Colonic mucosa (tissue), 4 donors: ENCODE data around the gene SCN3B. TPM values are rescaled to one million over a fixed set of nuclear protein-coding genes. Genes with fewer than 3 reads are reported as not detected.

Experiments used
- DNase-seq: peaks from one replicate; pipeline ENCODE4 v3.0.0-alpha.2; 2020
- H3K27ac ChIP-seq: fragments of 200-600 bp; one replicate; pipeline ENCODE4 v1.8.0; 2021
- H3K27me3 ChIP-seq: fragments of 200-600 bp; one replicate; pipeline ENCODE4 v1.8.0; 2021
- H3K36me3 ChIP-seq: fragments of 200-600 bp; one replicate; pipeline ENCODE4 v1.8.0; 2021
- H3K4me1 ChIP-seq: fragments of 200-600 bp; one replicate; pipeline ENCODE4 v1.8.0; 2021; ENCODE audit warnings: mild to moderate bottlenecking
- H3K4me3 ChIP-seq: fragments of 200-600 bp; one replicate; pipeline ENCODE4 v1.8.0; 2021
- H3K9ac ChIP-seq, 2 donors: one replicate each; pipeline ENCODE4 v1.7.0; 2013; ENCODE audit warnings: control low read depth in 2 of 2, low read depth in 2 of 2, low read length in 2 of 2
- H3K9me3 ChIP-seq: fragments of 200-600 bp; one replicate; pipeline ENCODE4 v1.8.0; 2021
- intact Hi-C: fragments of 100-400 bp; cut with DNase I; formaldehyde crosslinking; loops from one replicate; pipeline ENCODE4 v1.14.1; 2022
- total RNA-seq, 2 donors: library from RNA; stranded (reverse); fragmentation: NEBNext Ultra II Directional in 1 of 2; extraction: Animal tissue kit (Norgen Biotek cat#: 25700) in 1 of 2; gene quantifications; one replicate each; pipeline ENCODE4 v1.2.1, GENCODE V29; 2021
- TF ChIP-seq, protein P1 (sequence below): fragments of 200-600 bp; IDR thresholded peaks from one replicate; pipeline ENCODE4 v1.8.0; 2022; ENCODE audit warnings: antibody characterized with exemption, mild to moderate bottlenecking
- donor health status: healthy.
- donor health status: DM: no; HTN: no; CAD: no.
- donor health status: DM: no; HTN: no; CAD: no.

SCN3B gene
- total RNA-seq, 2 donors from 2014 or later = 0.30 to 1.2 TPM

DNA sequence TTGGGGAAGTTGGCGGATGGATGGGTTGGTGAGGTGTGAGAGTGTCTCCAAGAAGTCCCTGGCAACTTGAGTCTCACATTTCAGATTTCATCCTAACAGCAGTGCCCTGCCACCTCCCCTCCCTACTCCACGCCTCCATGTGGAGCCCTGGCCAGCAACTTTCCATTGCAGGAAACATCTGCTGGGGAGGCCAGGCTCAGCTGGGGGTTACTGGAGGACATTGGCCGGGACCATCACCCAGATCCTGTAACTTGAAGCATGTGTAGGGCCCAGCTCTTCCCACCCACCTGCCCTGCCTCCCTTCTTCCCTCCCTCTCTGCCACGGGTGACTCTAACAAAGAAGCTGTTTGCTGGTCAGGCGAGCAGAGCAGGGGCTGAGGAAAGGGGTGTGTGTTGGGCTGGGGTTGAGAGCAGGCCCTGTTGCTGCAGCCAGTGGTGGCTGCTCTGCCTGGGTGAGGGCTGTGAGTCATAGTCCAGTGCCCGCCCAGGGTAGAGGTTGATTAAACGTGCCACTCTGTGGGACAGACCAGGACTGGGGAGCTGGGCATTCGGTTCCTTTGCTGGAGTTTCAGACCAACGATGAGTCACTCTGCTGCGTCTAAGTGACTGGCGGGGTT lies 64.0 kb downstream of the SCN3B start:
- no peak overlapping the region for H3K27ac ChIP-seq
- no peaks in the 10 kb centered on the region for H3K36me3 ChIP-seq
- no peaks in the 10 kb centered on the region for H3K9me3 ChIP-seq
- no peak overlapping the region for H3K9ac ChIP-seq
- intact Hi-C loops = no loop called here
- H3K4me1 ChIP-seq = no peaks in the 10 kb centered on the region
- peak; percentile 72 for DNase-seq
- H3K4me3 ChIP-seq = no peak overlapping the region
- TF ChIP-seq, protein P1, sequence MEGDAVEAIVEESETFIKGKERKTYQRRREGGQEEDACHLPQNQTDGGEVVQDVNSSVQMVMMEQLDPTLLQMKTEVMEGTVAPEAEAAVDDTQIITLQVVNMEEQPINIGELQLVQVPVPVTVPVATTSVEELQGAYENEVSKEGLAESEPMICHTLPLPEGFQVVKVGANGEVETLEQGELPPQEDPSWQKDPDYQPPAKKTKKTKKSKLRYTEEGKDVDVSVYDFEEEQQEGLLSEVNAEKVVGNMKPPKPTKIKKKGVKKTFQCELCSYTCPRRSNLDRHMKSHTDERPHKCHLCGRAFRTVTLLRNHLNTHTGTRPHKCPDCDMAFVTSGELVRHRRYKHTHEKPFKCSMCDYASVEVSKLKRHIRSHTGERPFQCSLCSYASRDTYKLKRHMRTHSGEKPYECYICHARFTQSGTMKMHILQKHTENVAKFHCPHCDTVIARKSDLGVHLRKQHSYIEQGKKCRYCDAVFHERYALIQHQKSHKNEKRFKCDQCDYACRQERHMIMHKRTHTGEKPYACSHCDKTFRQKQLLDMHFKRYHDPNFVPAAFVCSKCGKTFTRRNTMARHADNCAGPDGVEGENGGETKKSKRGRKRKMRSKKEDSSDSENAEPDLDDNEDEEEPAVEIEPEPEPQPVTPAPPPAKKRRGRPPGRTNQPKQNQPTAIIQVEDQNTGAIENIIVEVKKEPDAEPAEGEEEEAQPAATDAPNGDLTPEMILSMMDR = no peak
- no peaks in the 10 kb centered on the region for H3K27me3 ChIP-seq

GRCh38 chr11:123588864-123589262 lies 65.6 kb downstream of the SCN3B start:
- H3K36me3 ChIP-seq = no peaks in the 10 kb centered on the region
- H3K4me3 ChIP-seq = no peak overlapping the region
- no peaks in the 10 kb centered on the region for H3K9me3 ChIP-seq
- H3K27me3 ChIP-seq = no peaks in the 10 kb centered on the region
- no peak overlapping the region for H3K9ac ChIP-seq
- no peak for DNase-seq
- TF ChIP-seq, protein P1 = no peak
- intact Hi-C loops = no loop called here
- H3K27ac ChIP-seq = no peak overlapping the region
- H3K4me1 ChIP-seq = no peaks in the 10 kb centered on the region

DNA sequence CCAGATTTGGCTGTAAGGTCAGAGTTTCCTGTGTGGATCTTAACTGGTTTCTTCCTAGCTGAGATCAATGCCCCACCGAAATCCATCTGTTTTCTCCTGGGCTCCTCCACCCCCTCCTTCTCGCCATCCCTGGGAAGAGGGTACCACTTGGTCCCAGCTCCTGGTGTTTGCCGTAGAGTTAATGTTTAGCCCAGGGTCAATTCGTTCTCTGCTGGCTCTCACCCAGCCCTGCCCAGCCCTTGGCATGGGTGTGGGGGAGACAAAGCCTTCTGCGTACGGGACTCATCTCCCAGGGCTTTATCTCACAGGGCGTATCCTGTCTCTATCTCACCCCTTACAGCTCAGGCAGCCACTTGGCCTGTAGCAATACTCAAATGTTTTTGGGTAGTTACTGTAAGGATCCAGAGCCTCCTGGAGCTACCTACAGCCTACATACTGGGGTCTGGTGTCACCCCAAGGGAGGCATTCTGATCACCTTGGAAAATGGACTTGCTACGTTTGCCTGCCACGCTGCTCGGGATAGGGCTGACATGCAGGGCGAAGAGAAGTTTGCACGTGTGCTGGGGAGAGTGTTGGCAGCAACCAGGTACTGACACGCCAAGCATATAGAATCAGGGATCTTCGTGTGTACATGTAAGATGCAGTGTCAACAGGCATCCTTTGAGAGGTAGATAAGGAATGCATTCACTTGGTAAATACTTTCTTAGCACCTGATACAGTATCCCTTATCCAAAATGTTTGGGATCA lies 66.1 kb downstream of the SCN3B start:
- TF ChIP-seq, protein P1 = no peak
- Histone ChIP-seq H3K4me1 (no peaks in the 10 kb centered on the region), H3K27me3 (no peaks in the 10 kb centered on the region), H3K4me3 (no peak overlapping the region), H3K36me3 (no peaks in the 10 kb centered on the region), H3K9me3 (no peaks in the 10 kb centered on the region), H3K9ac (no peak overlapping the region), H3K27ac (no peak overlapping the region)
- intact Hi-C loops = no loop called here
- DNase-seq = peak; percentile 87

GRCh38 chr11:123587559-123587958 lies 66.9 kb downstream of the SCN3B start:
- peak; percentile 59 for DNase-seq
- TF ChIP-seq, protein P1 = no peak
- H3K4me3 ChIP-seq = no peak overlapping the region
- no peaks in the 10 kb centered on the region for H3K9me3 ChIP-seq
- H3K36me3 ChIP-seq = no peaks in the 10 kb centered on the region
- H3K9ac ChIP-seq = peak overlapping the region in 1 of 2 donors; percentile 16
- intact Hi-C loops = no loop called here
- H3K27ac ChIP-seq = no peak overlapping the region
- H3K4me1 ChIP-seq = no peaks in the 10 kb centered on the region
- H3K27me3 ChIP-seq = no peaks in the 10 kb centered on the region

DNA sequence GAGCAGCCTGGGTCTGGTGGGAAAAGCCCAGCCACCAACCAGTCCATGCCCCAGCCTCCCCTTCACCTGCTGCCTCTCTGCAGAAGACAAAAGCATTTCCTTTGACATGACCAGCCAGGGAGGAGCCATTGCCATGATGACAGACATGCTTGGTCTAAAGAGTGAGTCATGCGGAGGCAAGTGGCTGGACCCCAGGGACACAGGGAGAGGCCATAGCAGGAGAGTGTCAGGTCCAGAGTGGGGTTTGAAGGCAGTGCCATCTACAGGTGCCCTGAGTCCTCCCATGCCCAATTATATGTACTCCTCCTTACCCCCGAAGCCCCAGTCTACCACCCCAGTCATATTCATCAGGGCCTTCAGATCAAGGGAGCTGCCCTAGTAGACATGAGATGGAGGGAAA lies 67.4 kb downstream of the SCN3B start:
- no peaks in the 10 kb centered on the region for H3K36me3 ChIP-seq

More for the DNA sequence above, 67.4 kb downstream of the SCN3B start:
- Histone ChIP-seq H3K27me3 (no peaks in the 10 kb centered on the region), H3K4me3 (no peak overlapping the region), H3K9ac (peak overlapping the region in 1 of 2 donors; percentile 16), H3K4me1 (no peaks in the 10 kb centered on the region), H3K27ac (no peak overlapping the region), H3K9me3 (no peaks in the 10 kb centered on the region)
- DNase-seq = no peak
- intact Hi-C loops = no loop called here
- TF ChIP-seq, protein P1 = no peak
